GM21360 (cell line): Measurements from ENCODE around the gene GP1BB.
"Not testable (repeated sequence)": the region's sequence is repeated elsewhere in the genome, so short reads cannot be mapped to it uniquely, and the experiment has no call there.

Source experiments
- ATAC-seq: cut with Tn5 transposase; IDR thresholded peaks from one replicate; pipeline ENCODE4 v1.9.1; 2021; ENCODE audit warnings: mild to moderate bottlenecking, moderate library complexity; ENCODE audit not compliant: unreplicated experiment

GP1BB gene

GRCh38 chr22:19723232-19723982 is at the start of gene GP1BB:
TSS of gene GP1BB (plus strand) at chr22:19723539. CDS start at chr22:19723570, 31 bp downstream.
- ATAC-seq = no peak

GRCh38 chr22:19673660-19674059 is 49.7 kb upstream of the GP1BB start:
- no peak for ATAC-seq

DNA sequence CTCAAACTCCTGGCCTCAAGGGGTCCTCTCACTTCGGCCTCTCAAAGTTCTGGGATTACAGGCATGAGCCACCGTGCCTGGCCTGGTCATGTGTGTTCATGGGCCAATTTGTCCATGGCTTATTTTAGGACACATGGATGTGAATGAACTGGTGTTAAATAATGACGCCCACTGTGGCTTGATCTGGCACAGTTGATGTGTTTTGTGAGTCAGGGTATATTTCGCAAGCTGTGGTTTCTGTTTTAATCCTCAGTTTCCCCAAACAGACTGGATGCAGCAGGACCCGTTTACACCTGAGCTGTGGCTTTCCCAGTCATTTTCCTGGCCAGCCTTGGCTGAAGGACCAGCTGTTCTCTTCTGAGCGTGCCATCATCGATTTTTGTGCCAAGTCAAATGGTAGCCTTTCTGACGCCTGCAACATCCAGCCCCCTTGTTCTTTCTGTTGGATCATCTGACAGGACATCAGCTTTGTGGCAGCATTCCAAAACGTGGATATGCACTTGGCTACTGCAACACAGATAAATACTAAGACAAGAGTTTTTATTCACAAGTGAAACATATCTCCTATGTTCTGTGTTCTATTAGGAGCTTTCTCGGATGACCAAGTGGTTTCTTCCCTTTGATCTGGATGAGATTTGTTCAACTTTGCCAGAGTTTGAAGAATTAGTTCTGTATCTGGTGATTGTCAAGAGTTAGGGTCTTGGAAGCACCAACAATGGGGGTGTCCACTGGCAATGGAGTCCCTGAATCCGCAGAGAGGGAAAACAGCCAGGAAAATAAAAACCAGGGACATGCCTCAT is 49.0 kb upstream of the GP1BB start:
- ATAC-seq = no peak

DNA sequence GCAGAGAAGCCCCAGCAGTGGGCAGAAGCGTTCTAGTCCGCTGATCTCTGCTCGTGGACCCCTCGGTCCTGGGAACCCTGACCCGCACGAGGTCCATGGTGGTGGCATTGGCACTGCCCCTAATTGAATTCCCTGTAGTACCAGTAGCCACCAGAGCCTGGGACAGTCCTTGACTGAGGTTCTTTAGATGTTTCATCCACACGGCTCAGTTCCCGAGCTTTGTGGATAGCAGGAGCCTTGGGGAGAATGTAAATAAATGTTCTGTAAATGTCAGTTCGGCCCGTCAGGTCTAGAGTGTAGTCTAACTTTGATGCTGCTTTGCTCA is 48.4 kb upstream of the GP1BB start:
- ATAC-seq = no peak

GRCh38 chr22:19675428-19675827 is 47.9 kb upstream of the GP1BB start:
- ATAC-seq = no peak

- ATAC-seq = not testable (repeated sequence)
Measured at GRCh38 chr22:19676437-19676836, 46.9 kb upstream of the GP1BB start.

GRCh38 chr22:19678949-19679521 is 44.3 kb upstream of the GP1BB start:
- no peak for ATAC-seq

- no peak for ATAC-seq
Measured at GRCh38 chr22:19679522-19680101, 43.7 kb upstream of the GP1BB start.

DNA sequence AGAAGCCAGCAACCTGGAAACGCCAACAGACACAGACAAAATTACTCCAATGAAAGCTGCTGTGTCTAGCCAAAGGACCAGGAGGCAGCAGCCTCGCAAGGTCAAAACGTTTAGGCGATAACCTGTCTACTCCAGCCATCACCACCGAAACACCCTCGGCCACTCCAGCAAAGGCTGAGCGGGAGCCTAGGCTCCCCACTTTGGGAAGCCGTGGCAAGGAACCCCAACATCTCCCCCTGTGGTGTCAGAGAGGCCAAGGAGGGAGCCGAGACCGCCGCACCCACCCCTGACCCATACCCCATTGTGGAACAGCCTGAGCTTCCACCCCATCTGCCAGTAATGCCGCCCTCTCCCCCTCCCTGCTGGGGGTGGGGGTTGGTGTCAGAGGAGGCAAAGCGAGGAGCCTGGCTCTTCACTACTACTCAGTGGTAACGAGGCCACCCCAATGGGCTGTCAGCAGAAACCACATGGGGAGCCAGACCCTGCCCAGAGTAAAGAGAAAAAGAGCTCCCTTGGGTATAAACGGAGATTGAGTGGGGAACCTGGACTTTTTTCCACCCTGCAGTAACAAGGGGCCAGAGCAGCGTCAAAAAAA is 43.0 kb upstream of the GP1BB start:
- no peak for ATAC-seq

GRCh38 chr22:19680911-19681862 is 42.2 kb upstream of the GP1BB start:
- ATAC-seq = no peak

DNA sequence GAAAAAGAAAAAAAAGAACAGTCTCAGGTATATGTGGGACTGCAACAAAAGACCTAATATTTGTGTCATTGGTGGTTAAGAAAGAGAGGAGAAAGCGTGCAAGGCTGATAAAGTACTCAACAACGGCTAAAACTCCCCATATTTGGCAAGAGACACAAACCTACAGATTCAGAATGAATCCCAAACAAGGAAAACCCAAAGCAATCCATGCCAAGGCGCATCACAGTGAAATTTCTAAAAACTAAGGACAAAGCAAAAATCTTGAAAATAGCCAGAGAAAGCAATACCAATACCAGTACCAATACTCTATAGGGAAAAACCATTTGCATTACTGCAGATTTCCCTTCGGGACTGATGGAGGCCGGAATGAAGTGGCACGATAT is 41.5 kb upstream of the GP1BB start:
- ATAC-seq = no peak

DNA sequence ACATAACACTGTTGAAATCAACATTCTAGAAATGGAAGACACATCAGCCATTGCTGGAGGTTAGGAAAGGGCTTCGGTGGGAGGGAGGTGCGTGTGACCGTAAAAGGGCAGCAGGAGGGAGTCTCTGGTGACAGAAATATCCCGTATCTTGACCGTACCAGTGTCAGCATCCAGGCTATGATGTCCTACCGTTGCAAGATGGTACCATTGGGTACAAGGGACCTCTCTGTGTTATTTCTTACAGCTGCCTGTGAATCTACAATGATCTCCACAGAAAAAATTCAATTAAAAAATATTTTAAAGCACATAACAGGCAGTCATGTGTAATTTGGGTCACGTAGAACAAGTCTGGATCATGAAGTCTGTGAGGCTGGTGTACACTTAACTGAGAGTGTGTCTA is 36.4 kb upstream of the GP1BB start:
- no peak for ATAC-seq

DNA sequence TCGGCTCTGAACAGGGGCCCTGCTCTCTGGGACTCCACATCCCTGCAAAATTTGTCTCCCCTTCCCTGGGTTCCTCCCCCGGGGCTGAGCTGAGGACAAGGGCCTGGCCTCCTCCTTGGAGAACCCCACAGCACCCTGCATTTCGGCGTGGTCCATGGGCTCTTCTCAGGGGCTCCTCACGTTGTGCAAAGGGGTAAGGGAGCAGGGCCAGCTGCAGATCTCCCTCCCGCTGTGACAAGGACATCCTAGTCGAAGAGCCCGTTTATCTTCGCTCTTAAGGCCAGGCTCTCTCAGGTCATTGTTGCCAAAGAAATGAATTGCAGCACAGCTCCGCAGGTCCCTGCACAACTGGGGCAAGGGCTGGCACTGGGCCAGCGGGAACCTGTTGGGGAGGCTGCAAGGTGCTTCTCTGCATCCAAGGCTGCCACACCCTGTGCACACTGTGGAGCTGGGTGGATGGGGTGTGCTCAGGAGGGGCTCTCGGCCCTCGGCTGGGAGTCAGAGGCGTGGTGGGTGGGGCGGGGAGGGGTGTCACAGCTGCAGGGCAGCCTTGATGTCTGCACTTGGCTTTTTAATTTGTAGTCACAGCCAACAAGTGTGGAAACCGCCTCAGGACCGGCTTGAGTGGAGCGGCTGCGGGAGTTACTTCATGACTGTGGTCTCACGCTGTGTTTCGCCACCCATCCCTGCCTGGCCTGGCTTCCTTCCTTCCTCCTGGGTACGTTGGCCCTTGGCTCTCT is 35.6 kb upstream of the GP1BB start:
- ATAC-seq = no peak

DNA sequence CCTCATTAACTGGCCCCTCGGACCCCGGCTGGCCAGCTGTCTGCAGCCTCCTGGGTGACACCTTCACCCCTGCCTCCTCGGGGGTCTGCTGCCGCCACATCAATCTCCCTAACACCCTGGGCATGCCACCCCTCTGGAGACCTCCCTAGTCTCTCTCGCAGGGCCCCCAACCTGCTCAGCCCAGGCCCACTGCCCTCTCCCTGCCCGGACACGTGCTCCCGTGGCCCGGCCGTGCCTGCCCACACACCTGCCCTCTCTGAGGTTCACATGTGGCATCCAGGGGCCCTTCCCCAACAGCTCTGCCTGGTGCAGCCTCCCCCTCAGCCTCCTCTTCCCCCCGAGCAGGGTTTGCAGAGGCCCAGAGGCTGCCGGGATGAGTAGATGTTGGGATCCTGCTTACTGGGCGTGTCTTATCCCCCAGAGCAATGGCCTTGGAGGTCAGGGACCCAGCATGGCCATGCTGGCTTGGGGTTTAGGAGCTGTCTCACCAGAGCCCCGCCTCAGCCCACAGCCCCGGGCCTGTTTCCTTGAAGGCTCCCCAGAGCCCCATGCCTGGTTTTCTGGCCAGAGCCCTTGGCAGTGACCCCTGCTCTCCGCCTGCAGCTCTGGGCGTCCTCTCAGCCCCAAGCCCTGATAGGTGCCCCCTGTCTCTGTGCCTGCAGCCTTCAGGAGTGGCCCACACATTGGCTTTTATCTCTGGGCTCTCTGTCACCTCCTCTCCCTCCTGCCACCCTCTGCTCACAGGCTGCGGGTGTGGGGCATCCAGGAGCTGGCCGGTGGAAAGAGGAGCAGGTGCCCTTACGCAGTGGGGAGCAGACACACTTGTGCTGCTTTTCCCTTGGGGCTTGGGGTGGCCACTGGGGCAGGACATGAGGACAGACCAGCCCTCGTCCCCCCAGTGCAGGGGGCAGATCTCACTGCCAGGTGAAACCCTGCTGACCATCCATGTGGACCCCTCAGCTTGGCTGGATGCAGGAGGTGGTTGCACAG is 34.7 kb upstream of the GP1BB start:
- ATAC-seq = no peak

GRCh38 chr22:19689408-19689807 is 33.9 kb upstream of the GP1BB start:
- no peak for ATAC-seq

DNA sequence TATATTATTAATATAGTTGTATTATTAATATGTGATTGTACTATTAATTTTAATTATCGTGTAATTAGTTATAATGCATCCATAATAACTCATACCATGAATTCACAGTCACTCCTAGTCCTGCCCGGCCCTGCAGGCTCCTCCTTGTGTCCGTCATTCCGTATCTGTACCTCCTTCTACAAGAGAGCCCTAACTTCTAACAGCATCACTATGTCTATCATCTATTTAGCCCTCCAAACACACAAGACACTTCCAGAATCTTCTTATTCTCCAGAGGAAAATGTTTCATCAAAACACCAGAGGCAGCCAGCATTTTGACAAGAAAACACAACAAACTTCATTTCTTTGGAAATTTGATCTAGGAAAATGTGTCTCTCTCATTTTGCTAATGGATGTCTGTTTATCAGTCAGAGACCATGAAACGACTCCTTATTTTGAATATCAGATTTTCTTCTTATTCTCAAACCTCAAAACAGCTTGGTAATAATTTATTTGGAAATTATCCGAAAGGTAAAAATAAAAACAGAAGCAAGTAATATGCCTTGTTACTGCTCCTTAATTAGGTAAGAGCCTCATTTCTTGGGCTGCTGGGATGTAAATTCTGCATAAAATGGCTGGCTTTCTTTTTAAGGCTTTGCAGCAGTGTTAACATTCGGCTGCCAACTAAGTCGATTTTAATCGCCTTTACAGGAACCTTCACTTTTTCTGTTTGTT is 32.2 kb upstream of the GP1BB start:
- ATAC-seq = no peak

DNA sequence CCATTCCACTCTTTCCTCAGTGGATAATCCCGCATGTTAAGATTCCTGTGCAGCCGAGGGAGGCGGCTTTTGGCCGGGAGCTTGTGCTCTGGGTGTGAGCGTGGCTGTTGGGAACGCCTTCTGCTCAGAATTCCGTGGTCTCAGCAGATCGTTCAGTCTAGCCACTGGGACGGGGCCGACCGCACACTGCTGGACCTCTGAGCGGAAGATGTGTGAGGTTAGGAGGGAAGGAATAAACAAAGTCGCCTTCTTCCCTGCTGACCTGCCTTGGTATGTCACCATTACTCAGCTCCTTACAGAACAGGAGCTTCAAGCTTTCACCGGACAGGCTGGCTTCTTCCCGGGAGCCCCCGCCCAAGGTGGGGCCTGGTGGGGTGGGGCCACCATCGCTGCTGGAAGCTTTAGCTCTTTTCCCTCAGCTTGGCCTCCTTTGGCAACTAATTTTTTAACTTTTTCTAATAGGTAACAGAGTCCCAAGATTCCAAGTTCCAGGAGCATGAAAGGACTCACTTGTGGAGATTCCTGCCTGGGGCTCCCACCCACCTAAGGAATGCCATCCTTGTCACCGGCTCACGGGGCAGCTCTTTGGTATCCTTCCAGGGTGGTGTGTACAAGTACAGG is 31.5 kb upstream of the GP1BB start:
- ATAC-seq = no peak
